ENCODE data around the gene PTPN1. TPM values are rescaled to one million over a fixed set of nuclear protein-coding genes. Genes with fewer than 3 reads are reported as not detected.

The PTPN1 gene
- total RNA-seq, 1 experiment from 2014 or later, result 30.8 TPM

DNA sequence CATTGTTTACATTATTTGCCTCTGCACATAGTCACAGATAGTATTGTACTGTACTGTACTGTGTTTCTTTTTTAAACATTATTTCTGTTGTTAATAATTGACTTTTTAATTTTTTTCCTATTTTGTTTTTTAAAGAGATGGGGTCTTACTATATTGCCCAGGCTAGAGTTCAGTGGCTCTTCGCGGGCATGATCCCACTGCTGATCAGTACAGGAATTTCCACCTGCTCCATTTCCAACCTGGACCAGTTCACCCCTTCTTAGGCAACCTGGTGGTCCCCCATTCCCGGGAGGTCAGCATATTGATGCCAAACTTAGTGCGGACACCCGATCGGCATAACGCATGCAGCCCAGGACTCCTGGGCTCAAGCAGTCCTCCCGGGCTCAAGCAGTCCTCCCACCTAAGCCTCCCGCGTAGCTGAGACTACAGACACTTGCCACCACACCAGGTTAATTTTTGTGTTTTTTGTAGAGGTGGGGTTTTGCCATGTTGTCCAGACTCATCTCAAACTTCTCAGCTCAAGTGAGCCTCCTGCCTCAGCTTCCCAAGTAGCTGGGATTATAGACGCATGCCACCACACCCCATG is 47.5 kb downstream of the PTPN1 start:
- H4K8ac ChIP-seq (replicated peaks; ENCODE audit: insufficient read length, low read depth, low read length), result no peak overlapping the region
- H2AK5ac ChIP-seq (ENCODE audit: insufficient read length, low read length), result no peak overlapping the region
- H3K9ac ChIP-seq (ENCODE audit: extremely low read depth, insufficient read length, low read length), result no peak overlapping the region
- H3K79me1 ChIP-seq (ENCODE audit: insufficient read depth, low read depth, low read length, poor library complexity, severe bottlenecking), result no peaks in the 10 kb centered on the region
- no peak overlapping the region for H3K23ac ChIP-seq (ENCODE audit: insufficient read length, low read depth, low read length)
- H2BK12ac ChIP-seq (ENCODE audit: insufficient read length, low read depth, low read length), result no peak overlapping the region
- Mint-ChIP-seq H3K4me1 (peaks cover 3 to 11% of the 10 kb centered on the region in 2 experiments; a peak in 3 of 4 replicates), H3K36me3 (ENCODE audit: insufficient read depth in 1 of 3, low read depth in 3 of 3) (peaks cover 0 to 9% (median 2%) of the 10 kb centered on the region in 3 experiments; a peak in 6 of 7 replicates), H3K27ac (no peak overlapping the region), H3K4me3 (no peak overlapping the region), H3K27me3 (ENCODE audit: low read depth) (no peaks in the 10 kb centered on the region), H3K9me3 (no peaks in the 10 kb centered on the region)
- H3K4me2 ChIP-seq (ENCODE audit: insufficient read depth, insufficient read length, low read length), result no peak overlapping the region
- H3K27ac ChIP-seq (ENCODE audit: insufficient read length, low read depth, low read length), result no peak overlapping the region
- H2BK120ac ChIP-seq (ENCODE audit: low read depth, low read length, poor library complexity, severe bottlenecking), result no peak overlapping the region
- TF ChIP-seq, protein P1, sequence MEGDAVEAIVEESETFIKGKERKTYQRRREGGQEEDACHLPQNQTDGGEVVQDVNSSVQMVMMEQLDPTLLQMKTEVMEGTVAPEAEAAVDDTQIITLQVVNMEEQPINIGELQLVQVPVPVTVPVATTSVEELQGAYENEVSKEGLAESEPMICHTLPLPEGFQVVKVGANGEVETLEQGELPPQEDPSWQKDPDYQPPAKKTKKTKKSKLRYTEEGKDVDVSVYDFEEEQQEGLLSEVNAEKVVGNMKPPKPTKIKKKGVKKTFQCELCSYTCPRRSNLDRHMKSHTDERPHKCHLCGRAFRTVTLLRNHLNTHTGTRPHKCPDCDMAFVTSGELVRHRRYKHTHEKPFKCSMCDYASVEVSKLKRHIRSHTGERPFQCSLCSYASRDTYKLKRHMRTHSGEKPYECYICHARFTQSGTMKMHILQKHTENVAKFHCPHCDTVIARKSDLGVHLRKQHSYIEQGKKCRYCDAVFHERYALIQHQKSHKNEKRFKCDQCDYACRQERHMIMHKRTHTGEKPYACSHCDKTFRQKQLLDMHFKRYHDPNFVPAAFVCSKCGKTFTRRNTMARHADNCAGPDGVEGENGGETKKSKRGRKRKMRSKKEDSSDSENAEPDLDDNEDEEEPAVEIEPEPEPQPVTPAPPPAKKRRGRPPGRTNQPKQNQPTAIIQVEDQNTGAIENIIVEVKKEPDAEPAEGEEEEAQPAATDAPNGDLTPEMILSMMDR (conservative IDR thresholded peaks at IDR 0.05), result no peak
- DNase-seq, result no peak
- H3T11ph ChIP-seq (ENCODE audit: low read length), result no peak overlapping the region
- no peaks in the 10 kb centered on the region for H3K4me1 ChIP-seq (ENCODE audit: insufficient read depth, low read length)
- H3K9me3 ChIP-seq (ENCODE audit: control insufficient read depth, low read depth, low read length), result no peaks in the 10 kb centered on the region
- H3K4ac ChIP-seq (ENCODE audit: low read depth, low read length), result no peak overlapping the region
- H2BK5ac ChIP-seq (ENCODE audit: insufficient read length, low read length), result no peak overlapping the region
- no peak overlapping the region for H3K56ac ChIP-seq (ENCODE audit: insufficient read length, low read depth, low read length)
- no peak overlapping the region for H4K91ac ChIP-seq (ENCODE audit: insufficient read length, low read depth, low read length)
- no peak overlapping the region for H2BK20ac ChIP-seq (ENCODE audit: low read depth, low read length, poor library complexity, severe bottlenecking)
- H2AFZ ChIP-seq (ENCODE audit: low read length), result no peak overlapping the region
- no peaks in the 10 kb centered on the region for H3K79me2 ChIP-seq (ENCODE audit: insufficient read depth, low read length)
- no peak overlapping the region for H3K14ac ChIP-seq (ENCODE audit: insufficient read depth, low read length)
- H3K18ac ChIP-seq (ENCODE audit: insufficient read length, low read depth, low read length), result no peak overlapping the region
- H3K27me3 ChIP-seq (ENCODE audit: insufficient read depth, low read length), result no peaks in the 10 kb centered on the region
- WGBS (ENCODE audit: extremely low coverage, insufficient read length, low lambda C conversion rate), result no CpG with 5 or more reads among the region's 11 CpGs
- H3K23me2 ChIP-seq (ENCODE audit: insufficient read length, low read depth, low read length, poor library complexity, severe bottlenecking), result no peaks in the 10 kb centered on the region
- H2BK15ac ChIP-seq (ENCODE audit: low read depth, low read length), result no peak overlapping the region
- no peaks in the 10 kb centered on the region for H4K20me1 ChIP-seq (ENCODE audit: control insufficient read depth, insufficient read depth, insufficient read length)
- no peak overlapping the region for H4K5ac ChIP-seq (ENCODE audit: insufficient read length, low read depth, low read length)
